Measurements from ENCODE around the gene ZDHHC16. TPM values are rescaled to one million over a fixed set of nuclear protein-coding genes. Genes with fewer than 3 reads are reported as not detected.

The ZDHHC16 gene
- total RNA-seq, 1 donor from 2014 or later, result 15.2 TPM

GRCh38 chr10:97485647-97486281 is 39.8 kb downstream of the ZDHHC16 start:
- Histone ChIP-seq H2AFZ (replicated peaks) (no peak overlapping the region), H3K9me3 (ENCODE audit: low read depth) (no peaks in the 10 kb centered on the region), H3K36me3 (peaks cover 4% of the 10 kb centered on the region), H3K4me3 (no peak overlapping the region), H3K4me1 (no peaks in the 10 kb centered on the region), H3K27ac (no peak overlapping the region), H3K27me3 (no peaks in the 10 kb centered on the region), H3K9ac (no peak overlapping the region), H4K20me1 (ENCODE audit: low read depth) (peaks cover 38% of the 10 kb centered on the region), H3F3A (ENCODE audit: low read depth) (peaks cover 14% of the 10 kb centered on the region), H3K4me2 (no peak overlapping the region), H3K79me2 (ENCODE audit: low read depth) (peaks cover 89% of the 10 kb centered on the region)
- peaks cover 4% of the 10 kb centered on the region for H3K4me1 Mint-ChIP-seq
- DNase-seq (ENCODE audit: low spot score), result no peak
- no peak overlapping the region for H3K4me3 Mint-ChIP-seq
- no peaks in the 10 kb centered on the region for H3K9me3 Mint-ChIP-seq
- H3K27ac Mint-ChIP-seq, result no peak overlapping the region
- H3K27me3 Mint-ChIP-seq (ENCODE audit: insufficient read depth, low read depth), result peaks cover 2% of the 10 kb centered on the region
- TF ChIP-seq EZH2phosphoT487 (IDR thresholded peaks at IDR 0.05), result no peak
- no peak for TF ChIP-seq CTCF (IDR thresholded peaks at IDR 0.05)
- H3K36me3 Mint-ChIP-seq, result peaks cover 5% of the 10 kb centered on the region

GRCh38 chr10:97490592-97490991 is 44.6 kb downstream of the ZDHHC16 start:
- DNase-seq (ENCODE audit: low spot score), result no peak
- H3K36me3 Mint-ChIP-seq, result peaks cover 7% of the 10 kb centered on the region
- no peak overlapping the region for H3K27ac Mint-ChIP-seq
- peaks cover 16% of the 10 kb centered on the region for H3F3A ChIP-seq (ENCODE audit: low read depth)
- peaks cover 13% of the 10 kb centered on the region for H3K4me1 ChIP-seq
- H3K27ac ChIP-seq, result no peak overlapping the region
- H3K9me3 Mint-ChIP-seq, result no peaks in the 10 kb centered on the region
- peaks cover 19% of the 10 kb centered on the region for H3K4me1 Mint-ChIP-seq
- peaks cover 4% of the 10 kb centered on the region for H3K36me3 ChIP-seq
- H3K4me2 ChIP-seq, result no peak overlapping the region
- H3K27me3 Mint-ChIP-seq (ENCODE audit: insufficient read depth, low read depth), result no peaks in the 10 kb centered on the region
- no peak overlapping the region for H3K4me3 Mint-ChIP-seq
- H3K9ac ChIP-seq, result no peak overlapping the region
- peaks cover 100% of the 10 kb centered on the region for H3K79me2 ChIP-seq (ENCODE audit: low read depth)
- H4K20me1 ChIP-seq (ENCODE audit: low read depth), result peaks cover 62% of the 10 kb centered on the region
- H3K4me3 ChIP-seq, result no peak overlapping the region
- no peaks in the 10 kb centered on the region for H3K27me3 ChIP-seq
- H2AFZ ChIP-seq (replicated peaks), result no peak overlapping the region
- no peaks in the 10 kb centered on the region for H3K9me3 ChIP-seq (ENCODE audit: low read depth)
- TF ChIP-seq EZH2 (IDR thresholded peaks at IDR 0.05) (no peak), EZH2phosphoT487 (IDR thresholded peaks at IDR 0.05) (no peak), CTCF (IDR thresholded peaks at IDR 0.05) (no peak)

GRCh38 chr10:97494151-97494550 is 48.2 kb downstream of the ZDHHC16 start:
- H3K4me2 ChIP-seq, result no peak overlapping the region
- no peak overlapping the region for H3K9ac ChIP-seq
- H3K4me3 ChIP-seq, result no peak overlapping the region
- no peak for DNase-seq (ENCODE audit: low spot score)
- Mint-ChIP-seq H3K9me3 (no peaks in the 10 kb centered on the region), H3K27me3 (ENCODE audit: insufficient read depth, low read depth) (no peaks in the 10 kb centered on the region), H3K36me3 (peaks cover 3% of the 10 kb centered on the region), H3K27ac (no peak overlapping the region), H3K4me3 (no peak overlapping the region), H3K4me1 (peaks cover 37% of the 10 kb centered on the region)
- H4K20me1 ChIP-seq (ENCODE audit: low read depth), result peaks cover 77% of the 10 kb centered on the region
- H3F3A ChIP-seq (ENCODE audit: low read depth), result peaks cover 35% of the 10 kb centered on the region
- no peak overlapping the region for H3K27ac ChIP-seq
- no peaks in the 10 kb centered on the region for H3K9me3 ChIP-seq (ENCODE audit: low read depth)
- peaks cover 27% of the 10 kb centered on the region for H3K4me1 ChIP-seq
- H3K79me2 ChIP-seq (ENCODE audit: low read depth), result peaks cover 90% of the 10 kb centered on the region
- H3K27me3 ChIP-seq, result peaks cover under 1% of the 10 kb centered on the region
- no peak for TF ChIP-seq CTCF (IDR thresholded peaks at IDR 0.05)
- TF ChIP-seq EZH2phosphoT487 (IDR thresholded peaks at IDR 0.05), result no peak
- H3K36me3 ChIP-seq, result no peaks in the 10 kb centered on the region
- no peak overlapping the region for H2AFZ ChIP-seq (replicated peaks)
